WI38 (cell line): Measurements from ENCODE around the gene KCNJ18.
"Not testable (repeated sequence)": the region's sequence is repeated elsewhere in the genome, so short reads cannot be mapped to it uniquely, and the experiment has no call there.

Source experiments
- H3K4me3 ChIP-seq: 2 replicates; pipeline ENCODE4 v1.5.1; 2011; ENCODE audit warnings: low read depth, mild to moderate bottlenecking, control low read depth, low read length
- TF ChIP-seq, protein P1 (sequence below): IDR thresholded peaks from 2 replicates; pipeline ENCODE4 v1.5.1; 2012; ENCODE audit warnings: low read depth, mild to moderate bottlenecking, control low read depth, low read length

KCNJ18 gene

DNA sequence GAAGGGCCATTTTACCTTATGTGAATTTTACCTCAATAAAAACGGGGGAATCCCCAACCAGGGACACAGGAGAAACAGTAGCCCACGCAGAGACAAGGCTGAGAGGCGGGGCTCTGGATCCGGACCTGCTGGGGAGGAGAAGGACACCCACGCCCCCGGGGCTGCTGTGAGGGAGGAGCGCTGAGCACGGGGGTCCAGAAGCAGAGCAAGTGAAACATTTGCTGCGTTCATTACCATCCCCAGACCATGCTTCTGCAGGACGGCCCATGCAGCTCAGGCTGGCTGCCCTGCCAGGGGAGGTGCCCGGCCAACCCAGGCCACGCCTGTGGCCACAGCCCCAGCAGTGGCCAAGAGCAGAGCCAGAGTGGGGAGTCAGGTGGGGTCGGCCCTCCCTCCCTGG lies 50.0 kb downstream of the KCNJ18 start:
- TF ChIP-seq, protein P1, sequence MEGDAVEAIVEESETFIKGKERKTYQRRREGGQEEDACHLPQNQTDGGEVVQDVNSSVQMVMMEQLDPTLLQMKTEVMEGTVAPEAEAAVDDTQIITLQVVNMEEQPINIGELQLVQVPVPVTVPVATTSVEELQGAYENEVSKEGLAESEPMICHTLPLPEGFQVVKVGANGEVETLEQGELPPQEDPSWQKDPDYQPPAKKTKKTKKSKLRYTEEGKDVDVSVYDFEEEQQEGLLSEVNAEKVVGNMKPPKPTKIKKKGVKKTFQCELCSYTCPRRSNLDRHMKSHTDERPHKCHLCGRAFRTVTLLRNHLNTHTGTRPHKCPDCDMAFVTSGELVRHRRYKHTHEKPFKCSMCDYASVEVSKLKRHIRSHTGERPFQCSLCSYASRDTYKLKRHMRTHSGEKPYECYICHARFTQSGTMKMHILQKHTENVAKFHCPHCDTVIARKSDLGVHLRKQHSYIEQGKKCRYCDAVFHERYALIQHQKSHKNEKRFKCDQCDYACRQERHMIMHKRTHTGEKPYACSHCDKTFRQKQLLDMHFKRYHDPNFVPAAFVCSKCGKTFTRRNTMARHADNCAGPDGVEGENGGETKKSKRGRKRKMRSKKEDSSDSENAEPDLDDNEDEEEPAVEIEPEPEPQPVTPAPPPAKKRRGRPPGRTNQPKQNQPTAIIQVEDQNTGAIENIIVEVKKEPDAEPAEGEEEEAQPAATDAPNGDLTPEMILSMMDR = no peak
- H3K4me3 ChIP-seq = no peak overlapping the region

DNA sequence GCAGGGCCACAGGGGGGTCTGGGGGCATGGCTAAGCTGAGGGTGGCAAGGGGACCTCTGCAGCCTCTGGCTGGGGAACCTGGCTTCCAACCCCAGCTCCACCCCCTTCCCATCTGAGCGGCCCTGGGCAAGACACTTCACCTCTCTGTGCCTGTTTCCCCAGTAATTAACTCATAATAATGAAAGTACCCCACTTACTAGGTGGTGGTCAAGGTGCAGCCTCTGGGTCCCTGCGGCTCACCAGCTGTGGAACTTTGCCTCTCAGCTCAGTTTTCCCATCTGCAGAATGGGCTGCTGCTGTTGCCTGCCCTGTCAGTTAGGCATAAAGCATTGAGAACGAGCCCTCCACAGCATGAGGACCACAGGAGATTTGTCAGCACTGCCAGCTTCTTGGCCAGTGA lies 51.8 kb downstream of the KCNJ18 start:
- H3K4me3 ChIP-seq = not testable (repeated sequence)

DNA sequence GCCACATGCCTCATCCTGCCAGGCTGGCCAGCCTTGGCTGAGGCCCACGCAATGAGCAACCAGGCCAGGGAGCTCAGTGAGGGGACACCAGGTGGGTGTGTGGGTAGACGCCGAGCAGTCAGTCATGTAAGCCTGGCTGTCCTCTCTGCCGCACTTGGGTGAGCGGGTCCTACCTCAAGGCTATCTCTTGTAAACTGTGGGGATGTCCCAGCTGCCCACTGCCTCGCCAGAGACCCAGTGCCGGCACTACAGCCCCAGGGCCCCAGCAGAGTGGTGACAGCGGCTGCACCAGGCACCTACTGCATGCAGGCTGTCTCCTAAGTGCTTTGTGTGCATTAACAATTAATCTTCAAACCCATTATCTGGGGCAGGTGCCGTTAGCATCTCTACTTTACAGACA lies 52.3 kb downstream of the KCNJ18 start:
- H3K4me3 ChIP-seq = not testable (repeated sequence)

DNA sequence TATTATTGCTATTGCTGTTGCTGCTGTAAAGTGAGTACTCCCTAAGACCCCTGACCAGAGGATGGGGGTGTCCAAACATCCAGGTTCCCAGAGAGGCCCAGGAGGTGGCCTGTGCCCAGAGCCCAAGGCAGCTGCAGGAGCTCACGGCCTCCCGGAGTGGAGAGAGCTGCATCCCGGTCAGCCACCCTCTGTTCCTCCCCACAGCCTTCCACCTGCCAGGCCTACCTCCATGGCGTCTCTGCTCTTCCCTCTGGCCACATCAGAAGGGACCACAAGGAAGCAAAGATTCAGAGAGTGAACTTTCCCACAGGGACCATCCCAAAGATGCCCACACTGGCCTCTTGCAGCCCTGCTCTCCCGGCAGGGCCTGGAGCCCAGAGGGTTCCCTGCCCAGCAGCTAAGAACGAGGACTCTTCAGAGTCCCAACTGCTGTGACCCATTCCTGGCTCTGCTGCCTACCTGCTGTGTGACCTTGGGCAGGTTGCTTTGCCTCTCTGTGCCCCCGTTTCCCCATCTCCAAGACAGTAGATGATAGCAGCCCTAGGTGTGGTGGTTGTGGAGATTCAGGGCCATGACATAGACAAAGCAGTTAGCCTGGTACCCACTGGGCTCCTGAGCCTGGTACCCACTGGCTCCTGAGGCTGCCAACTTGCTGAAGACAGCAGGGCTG lies 53.2 kb downstream of the KCNJ18 start:
- H3K4me3 ChIP-seq = not testable (repeated sequence)

DNA sequence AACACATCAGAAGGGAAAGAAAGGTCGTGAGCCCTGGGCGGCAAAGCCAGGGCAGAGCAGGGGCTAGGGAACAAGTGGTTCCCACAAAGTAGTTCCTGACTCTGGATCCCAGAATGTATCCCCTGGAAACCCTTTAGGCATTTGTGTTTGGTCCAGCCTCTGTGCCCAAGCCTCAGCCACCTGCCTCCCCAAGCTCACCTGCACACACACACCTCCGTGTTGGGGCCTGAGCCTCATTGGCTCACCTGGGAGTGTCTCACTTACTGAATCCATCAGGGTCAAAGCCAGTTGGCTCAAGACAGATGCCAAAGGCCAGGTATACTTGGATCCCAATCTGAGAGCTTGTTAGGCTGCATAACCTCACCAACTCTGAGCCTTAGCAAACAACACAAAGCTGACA lies 54.1 kb downstream of the KCNJ18 start:
- H3K4me3 ChIP-seq = not testable (repeated sequence)

DNA sequence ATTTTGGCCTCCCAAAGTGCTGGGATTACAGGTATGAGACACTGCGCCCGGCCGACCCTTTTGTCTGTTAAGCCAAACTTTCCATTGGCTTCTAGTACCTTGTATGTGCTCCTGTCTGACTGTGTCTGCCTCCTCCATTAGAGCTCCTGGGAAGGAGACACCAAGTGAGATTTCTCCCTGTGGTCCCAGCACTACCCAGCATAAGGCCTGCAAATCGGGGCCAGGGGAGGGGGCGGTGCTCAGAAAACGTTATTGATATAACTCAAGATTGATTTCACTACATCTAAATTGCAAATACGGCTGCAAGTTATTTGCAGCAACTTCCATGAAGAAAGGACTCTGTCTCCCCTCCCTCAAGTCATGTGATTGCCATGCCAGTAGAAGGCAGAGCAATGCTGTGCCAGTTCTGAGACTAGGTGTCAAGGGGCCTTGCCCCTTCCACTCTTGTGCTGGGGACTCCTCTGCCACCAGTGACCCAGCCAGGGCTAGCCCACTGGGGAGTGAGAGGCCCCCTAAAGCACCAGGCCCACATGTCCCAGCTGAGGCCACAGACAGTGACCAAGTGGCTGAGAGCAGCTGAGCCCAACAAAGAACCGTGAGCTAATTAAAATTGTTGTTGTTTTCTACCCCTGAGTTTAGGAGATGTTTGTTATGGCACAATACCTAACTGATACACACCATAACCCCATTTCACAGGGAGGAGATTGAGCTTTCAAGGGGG lies 55.0 kb downstream of the KCNJ18 start:
- not testable (repeated sequence) for H3K4me3 ChIP-seq

DNA sequence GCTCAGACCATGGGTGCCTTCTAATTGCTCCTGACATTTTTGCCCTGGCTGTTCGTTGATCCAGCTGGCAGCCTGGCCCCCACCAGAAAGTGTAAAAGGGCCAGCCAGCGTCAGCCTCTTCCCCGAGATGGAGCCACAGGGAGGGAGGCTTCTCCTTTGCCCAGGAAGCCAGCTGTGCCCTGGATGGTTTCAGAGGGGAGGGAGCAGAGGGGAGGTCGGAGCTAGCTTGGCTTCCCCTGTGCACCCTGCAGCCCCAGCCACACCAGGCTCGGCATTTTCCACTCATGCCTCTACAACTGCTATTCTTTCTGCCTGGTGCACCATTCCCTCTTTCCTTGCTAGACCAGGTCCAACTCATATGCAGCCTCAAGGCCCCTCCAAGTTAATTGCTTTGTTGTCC lies 56.4 kb downstream of the KCNJ18 start:
- H3K4me3 ChIP-seq = not testable (repeated sequence)

DNA sequence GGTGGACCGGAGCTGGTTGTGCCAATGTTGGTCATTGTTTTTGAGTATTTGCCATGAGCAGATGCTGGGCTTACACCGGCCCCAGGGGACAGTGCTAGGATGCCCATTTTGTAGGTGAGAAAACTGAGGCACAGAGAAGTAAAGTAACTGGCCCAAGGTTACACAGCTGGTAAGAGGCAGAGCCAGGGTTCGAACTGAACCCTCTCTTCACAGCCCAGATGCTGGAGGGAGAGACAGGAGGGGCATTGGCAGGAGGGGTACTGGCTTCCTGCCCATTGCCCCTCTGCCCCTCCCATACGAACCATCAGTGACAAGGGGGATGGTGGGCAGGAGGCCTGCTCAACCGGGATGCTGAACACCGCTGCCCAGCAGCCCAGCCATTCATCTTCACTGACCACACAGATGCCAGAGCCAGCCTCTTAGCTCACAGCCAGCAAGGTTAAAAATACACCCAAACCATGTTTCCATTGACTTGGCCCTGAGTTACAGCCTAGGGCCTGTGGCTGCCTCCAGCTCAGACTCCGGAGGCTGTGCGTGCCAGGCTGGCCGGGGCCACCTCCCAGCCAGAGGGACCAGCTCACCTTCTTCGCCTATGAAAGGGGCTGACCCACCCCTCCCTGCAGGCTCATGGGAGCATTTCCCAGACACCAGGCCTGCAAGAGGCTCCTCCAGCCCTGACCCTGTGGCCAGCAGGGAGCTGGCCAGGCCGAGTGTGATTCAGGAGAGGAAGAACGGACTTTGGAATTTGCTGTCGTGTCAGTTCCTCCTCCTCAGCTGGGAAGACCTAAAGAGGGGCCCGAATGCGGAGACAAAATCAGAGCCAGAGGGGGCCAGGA lies 57.6 kb downstream of the KCNJ18 start:
- not testable (repeated sequence) for H3K4me3 ChIP-seq

DNA sequence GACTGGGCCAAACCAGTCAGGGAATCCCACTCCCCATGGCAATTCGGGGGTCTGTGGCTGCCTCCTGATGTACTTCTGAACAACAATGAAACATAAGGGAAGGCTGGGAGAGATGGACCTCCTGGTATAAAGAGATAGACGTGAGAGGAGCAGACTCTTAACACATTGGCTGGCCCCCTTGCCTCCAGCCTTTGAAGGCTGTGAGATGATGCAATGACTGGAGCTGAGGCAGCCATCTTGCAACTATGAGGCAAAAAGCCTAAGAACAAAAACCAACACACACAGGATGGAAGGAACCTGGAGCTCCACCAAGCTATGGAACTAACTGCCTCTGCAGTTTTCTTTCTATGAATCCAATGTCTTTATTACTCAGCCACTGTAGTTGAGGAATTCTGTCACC lies 58.8 kb downstream of the KCNJ18 start:
- not testable (repeated sequence) for H3K4me3 ChIP-seq
